Stimulated activated CD4-positive, alpha-beta T cell treated with anti-CD3 and anti-CD28 coated beads, Interleukin-15, amount 100 ng/mL, for 24 hours (primary cell): ENCODE results near the gene LRRC63.

Experiments
- DNase-seq: peaks from one replicate; pipeline ENCODE4 v3.0.0-alpha.2; 2020

The LRRC63 gene

GRCh38 chr13:46314587-46314986 is 102.9 kb downstream of the LRRC63 start:
- no peak for DNase-seq

- no peak for DNase-seq
These were observed 103.3 kb downstream of the LRRC63 start for GRCh38 chr13:46315036-46315435.

GRCh38 chr13:46315491-46316075 is 103.9 kb downstream of the LRRC63 start:
- no peak for DNase-seq

GRCh38 chr13:46317120-46317519 is 105.4 kb downstream of the LRRC63 start:
- no peak for DNase-seq

GRCh38 chr13:46318986-46319385 is 107.3 kb downstream of the LRRC63 start:
- DNase-seq: no peak

GRCh38 chr13:46320406-46320805 is 108.7 kb downstream of the LRRC63 start:
- DNase-seq: no peak

GRCh38 chr13:46320821-46321220 is 109.1 kb downstream of the LRRC63 start:
- DNase-seq: no peak

- peak; percentile 80 for DNase-seq
These were observed 109.9 kb downstream of the LRRC63 start for GRCh38 chr13:46321494-46322225.

GRCh38 chr13:46324976-46325375 is 113.2 kb downstream of the LRRC63 start:
- DNase-seq: no peak
